GM21717 (cell line): ENCODE measurements around the gene CCNE1.
A peak's percentile ranks its signal among the peaks of the same experiment; 100 is the strongest.

Experiments used
- ATAC-seq: cut with Tn5 transposase; IDR thresholded peaks from one replicate; pipeline ENCODE4 v1.9.1; 2021; ENCODE audit warnings: mild to moderate bottlenecking, moderate library complexity; ENCODE audit not compliant: unreplicated experiment

Gene CCNE1

GRCh38 chr19:29811125-29812079 lies at the start of gene CCNE1:
Gene CCNE1 (plus strand): TSS chr19:29811991. CDS start chr19:29812556, 565 bp downstream.
- ATAC-seq, result peak; percentile 62

GRCh38 chr19:29763196-29763595 lies 48.6 kb upstream of the CCNE1 start:
- ATAC-seq, result no peak

- no peak for ATAC-seq
These were observed 47.4 kb upstream of the CCNE1 start for GRCh38 chr19:29764361-29764760.

GRCh38 chr19:29766100-29766499 lies 45.7 kb upstream of the CCNE1 start:
- no peak for ATAC-seq

GRCh38 chr19:29767039-29767735 lies 44.6 kb upstream of the CCNE1 start:
- ATAC-seq, result no peak

- no peak for ATAC-seq
These were observed 43.6 kb upstream of the CCNE1 start for GRCh38 chr19:29768166-29768565.

- ATAC-seq, result no peak
These were observed 41.8 kb upstream of the CCNE1 start for GRCh38 chr19:29769997-29770396.

- no peak for ATAC-seq
These were observed 41.1 kb upstream of the CCNE1 start for GRCh38 chr19:29770648-29771047.

- no peak for ATAC-seq
These were observed 39.9 kb upstream of the CCNE1 start for GRCh38 chr19:29771708-29772414.

- no peak for ATAC-seq
These were observed 39.1 kb upstream of the CCNE1 start for GRCh38 chr19:29772696-29773095.

- ATAC-seq, result no peak
These were observed 38.6 kb upstream of the CCNE1 start for GRCh38 chr19:29773141-29773540.

GRCh38 chr19:29774126-29774525 lies 37.7 kb upstream of the CCNE1 start:
- no peak for ATAC-seq

GRCh38 chr19:29777781-29778309 lies 33.9 kb upstream of the CCNE1 start:
- ATAC-seq, result no peak

- no peak for ATAC-seq
These were observed 31.9 kb upstream of the CCNE1 start for GRCh38 chr19:29779921-29780320.

GRCh38 chr19:29781386-29782259 lies 30.2 kb upstream of the CCNE1 start:
- no peak for ATAC-seq

GRCh38 chr19:29782260-29782580 lies 29.6 kb upstream of the CCNE1 start:
- no peak for ATAC-seq

- no peak for ATAC-seq
These were observed 28.1 kb upstream of the CCNE1 start for GRCh38 chr19:29783627-29784190.

GRCh38 chr19:29784598-29785223 lies 27.1 kb upstream of the CCNE1 start:
- no peak for ATAC-seq

- no peak for ATAC-seq
These were observed 26.4 kb upstream of the CCNE1 start for GRCh38 chr19:29785360-29785759.
